HL-60/S4 treated with phorbol 12-myristate 13-acetate at 8.2 ng/mL for 4 days and 3 days (cell line): ENCODE measurements around the gene MIGA1.
"Not testable (repeated sequence)": the region's sequence is repeated elsewhere in the genome, so short reads cannot be mapped to it uniquely, and the experiment has no call there.

Experiments used
- in situ Hi-C: fragments of 300-500 bp; cut with MboI; formaldehyde crosslinking; loops from 2 replicates; pipeline ENCODE4 v1.15.0; 2022; ENCODE audit warnings: low sequenced_read_pairs

Gene MIGA1

DNA sequence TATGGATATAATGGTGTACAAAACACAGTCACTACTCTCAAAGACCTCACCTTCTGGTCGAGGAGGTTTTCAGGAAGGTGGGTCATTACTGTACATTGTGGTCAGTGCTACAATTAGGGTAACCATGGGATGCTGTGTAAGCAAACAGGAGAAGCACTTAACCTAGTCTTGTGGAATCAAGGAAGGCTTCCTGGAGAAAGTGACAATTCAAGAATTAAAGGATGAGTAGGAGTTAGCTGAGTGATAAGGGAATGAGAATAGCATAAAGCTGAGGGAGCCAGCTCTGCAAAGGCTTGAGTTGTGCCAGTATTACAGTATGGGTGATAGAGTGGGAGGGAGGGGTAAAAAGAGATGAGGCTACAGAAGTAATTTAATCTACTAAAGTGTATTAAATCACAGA lies 126.2 kb downstream of the MIGA1 start:
- in situ Hi-C loops: no loop called here

DNA sequence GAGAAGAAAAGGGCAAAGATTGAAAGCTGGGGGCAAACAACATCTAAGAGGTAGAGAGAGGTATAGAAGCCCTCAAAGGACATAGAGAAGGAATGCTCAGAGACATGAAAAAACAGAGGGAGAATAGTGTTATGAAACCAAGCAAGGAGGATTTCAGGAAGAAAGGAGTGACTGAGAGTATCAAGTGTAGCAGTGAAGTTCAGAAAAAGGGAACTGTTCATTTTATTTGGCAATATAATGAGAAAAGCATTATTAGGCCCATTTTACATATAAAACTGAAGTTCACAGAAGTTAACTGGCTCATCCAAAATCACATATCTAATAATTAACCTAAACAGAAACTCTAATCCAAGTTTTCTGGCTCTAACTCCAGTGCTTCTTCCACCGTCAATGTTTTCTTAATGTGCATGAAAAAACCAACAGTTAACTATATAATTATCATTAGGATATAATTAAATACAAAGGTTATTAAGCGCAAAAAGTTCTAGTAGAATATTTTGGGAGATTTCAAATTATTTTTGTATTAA lies 126.6 kb downstream of the MIGA1 start:
- in situ Hi-C loops: no loop called here

DNA sequence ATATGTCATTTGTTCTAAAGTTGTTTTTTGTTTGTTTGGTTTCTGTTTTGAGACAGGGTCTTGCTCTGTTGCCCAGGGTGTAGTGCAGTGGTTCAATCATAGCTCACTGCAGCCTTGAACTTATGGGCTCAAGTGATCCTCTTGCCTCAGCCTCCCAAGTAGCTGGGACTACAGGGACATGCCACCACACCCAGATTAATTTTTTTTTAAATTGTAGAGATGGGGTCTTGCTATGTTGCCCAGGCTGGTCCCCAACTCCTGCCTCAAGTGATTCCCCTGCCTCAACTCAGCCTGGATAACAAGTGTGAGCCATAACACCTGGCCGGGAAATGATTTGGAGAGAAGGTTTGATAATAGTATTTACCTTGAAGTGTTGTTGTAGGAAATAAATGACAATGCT lies 127.2 kb downstream of the MIGA1 start:
- in situ Hi-C loops: no loop called here

DNA sequence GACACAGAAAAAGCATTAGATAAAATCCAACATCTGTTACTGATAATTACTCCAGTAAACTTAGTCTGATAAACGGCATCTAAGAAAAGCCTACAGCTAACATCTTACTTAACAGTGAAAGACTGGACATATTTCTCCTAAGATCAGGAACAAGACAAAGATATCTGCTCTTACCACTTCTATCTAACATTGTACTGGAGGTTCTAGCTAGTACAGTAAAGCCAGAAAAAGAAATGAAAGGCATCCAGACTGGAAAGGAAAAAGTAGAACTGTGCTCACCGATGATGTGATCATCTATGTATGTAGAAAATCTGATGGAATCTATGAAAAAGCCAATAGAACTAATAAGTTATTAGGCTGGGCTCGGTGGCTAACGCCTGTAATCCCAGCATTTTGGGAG lies 130.7 kb downstream of the MIGA1 start:
- in situ Hi-C loops: no loop called here

DNA sequence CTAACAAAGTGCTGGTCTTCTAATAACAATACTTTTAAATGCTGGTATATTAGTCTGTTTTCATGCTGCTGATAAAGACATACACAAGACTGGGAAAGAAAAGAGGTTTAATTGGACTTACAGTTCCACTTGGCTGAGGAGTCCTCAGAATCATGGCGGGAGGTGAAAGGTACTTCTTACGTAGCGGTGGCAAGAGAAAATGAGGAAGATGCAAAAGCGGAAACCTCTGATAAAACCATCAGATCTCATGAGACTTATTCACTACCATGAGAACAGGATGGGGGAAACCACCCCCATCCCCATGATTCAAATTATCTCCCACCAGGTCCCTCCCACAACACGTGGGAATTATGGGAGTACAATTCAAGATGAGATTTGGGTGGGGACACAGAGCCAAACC lies 139.5 kb downstream of the MIGA1 start:
- in situ Hi-C loops: not testable (repeated sequence)

DNA sequence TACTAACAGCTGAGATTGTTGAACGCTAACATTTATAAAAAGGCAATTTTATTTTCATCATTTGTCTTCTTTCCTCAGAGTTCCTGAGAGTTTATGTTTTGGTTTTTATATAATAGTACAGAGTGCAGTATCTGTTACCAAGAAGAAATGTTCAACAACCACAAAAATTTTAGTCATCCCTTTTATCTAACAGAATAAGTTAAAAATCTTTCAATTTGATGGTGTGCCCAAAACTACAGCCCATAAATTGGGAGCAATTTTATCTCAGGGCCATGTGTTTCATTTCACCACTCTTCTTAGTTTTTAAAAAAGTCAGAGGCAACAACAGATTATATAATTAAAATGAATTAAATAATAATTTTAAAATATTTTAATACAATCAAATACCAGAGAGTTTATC lies 146.1 kb downstream of the MIGA1 start:
- in situ Hi-C loops: no loop called here

DNA sequence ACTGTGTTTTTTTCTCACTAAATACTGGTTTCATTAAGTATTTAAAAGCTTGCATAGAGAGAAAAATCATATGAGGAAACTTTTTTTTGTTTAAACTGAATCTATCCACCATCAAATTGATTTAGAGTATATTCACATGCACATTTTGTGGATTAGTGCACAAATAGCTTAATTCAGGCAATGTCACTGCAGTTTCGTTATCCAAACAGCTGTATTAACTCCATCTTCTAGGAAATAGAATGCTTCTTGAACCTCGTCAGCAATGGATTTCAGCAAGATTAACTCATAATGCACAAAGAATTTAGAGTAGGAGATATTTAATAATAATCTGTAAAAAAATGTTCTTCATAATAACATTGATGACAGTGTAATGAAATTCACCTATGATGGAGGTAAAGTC lies 146.5 kb downstream of the MIGA1 start:
- in situ Hi-C loops: no loop called here

DNA sequence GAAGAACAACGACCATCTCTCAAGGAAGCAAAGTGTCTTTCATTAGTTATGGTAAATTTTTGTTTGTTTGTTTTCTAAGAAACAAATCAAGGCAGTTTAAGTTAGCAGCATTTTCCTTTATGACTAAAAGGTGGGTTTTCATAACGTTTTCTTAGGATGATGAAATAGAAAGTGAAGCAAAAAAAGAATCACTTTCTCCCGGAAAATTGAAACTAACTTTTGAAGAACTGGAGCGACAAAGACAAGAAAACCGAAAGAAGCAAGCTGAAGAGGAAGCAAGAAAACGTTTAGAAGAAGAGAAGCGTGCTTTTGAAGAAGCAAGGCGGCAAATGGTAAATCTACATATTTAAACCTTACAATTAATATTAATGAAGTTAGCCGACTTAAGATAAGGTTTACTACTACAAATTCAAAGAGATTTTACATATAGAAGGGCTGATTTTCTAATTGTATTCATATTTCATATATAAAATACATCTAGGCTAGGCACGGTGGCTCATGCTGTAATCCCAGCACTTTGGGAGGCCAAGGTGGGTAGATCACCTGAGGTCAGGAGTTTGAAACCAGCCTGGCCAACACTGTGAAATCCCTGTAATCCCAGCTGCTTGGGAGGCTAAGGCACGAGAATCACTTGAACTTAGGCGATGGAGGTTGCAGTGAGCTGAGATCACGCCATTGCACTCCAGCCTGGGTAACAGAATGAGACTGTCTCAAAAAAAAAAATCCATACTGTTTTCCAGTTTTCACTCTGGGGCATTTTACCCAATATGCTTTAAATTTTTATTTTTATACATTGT lies 147.3 kb downstream of the MIGA1 start:
- in situ Hi-C loops: no loop called here

DNA sequence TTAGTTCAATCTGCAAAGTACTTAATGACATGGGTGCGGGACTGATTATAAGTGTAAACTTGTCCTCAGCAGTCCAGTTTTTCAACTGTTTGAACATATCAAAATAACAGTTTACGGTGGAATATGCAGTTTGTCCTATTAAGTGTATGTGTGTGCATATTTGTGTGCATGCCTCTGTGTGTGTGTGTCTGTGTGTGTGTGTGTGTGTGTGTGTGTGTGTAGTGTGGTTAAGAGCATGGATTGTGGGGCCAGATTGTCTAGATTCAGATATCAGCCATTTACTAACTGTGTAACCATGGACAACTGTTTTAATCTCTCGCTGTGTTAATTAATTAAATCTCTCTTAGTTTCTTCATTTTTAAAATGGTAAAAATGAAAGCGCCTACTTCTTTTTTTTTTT lies 148.0 kb downstream of the MIGA1 start:
- in situ Hi-C loops: no loop called here
